Measurements from ENCODE around the gene VSTM5. TPM values are rescaled to one million over a fixed set of nuclear protein-coding genes. Genes with fewer than 3 reads are reported as not detected.

The VSTM5 gene
- under 0.01 and 0.63 TPM in 2 replicates for total RNA-seq

GRCh38 chr11:93850594-93851018 is at the start of gene VSTM5:
VSTM5 (minus strand) TSS chr11:93850618; CDS start chr11:93850502, 116 bp downstream.

GRCh38 chr11:93784145-93784934 is 66.1 kb downstream of the VSTM5 start, which contains the start of gene MED17:
MED17 (plus strand) TSS chr11:93784282; CDS start chr11:93784514, 232 bp downstream.

Other genes with a start within 250 kb of the VSTM5 start
- 4.2 and 8.2 TPM in 2 replicates for gene CEP295, start 188.9 kb downstream of the VSTM5 start, total RNA-seq
- gene TAF1D, start 109.1 kb downstream of the VSTM5 start, total RNA-seq, result 67.9 and 135 TPM in 2 replicates
- gene C11orf54, start 108.9 kb downstream of the VSTM5 start, total RNA-seq, result 9.8 and 11.2 TPM in 2 replicates
- gene MED17, start 66.3 kb downstream of the VSTM5 start, total RNA-seq, result 15.4 and 19.0 TPM in 2 replicates
- gene HEPHL1, start 170.7 kb upstream of the VSTM5 start, total RNA-seq, result not detected in 2 replicates

Measured in bronchial smooth muscle cell (primary cell).